Natural killer cell (primary cell): ENCODE data around the gene BDH1. TPM values are rescaled to one million over a fixed set of nuclear protein-coding genes. Genes with fewer than 3 reads are reported as not detected.

Experiments used
- ATAC-seq, 3 donors: fragments of 150-1000 bp in 2 of 3; fragments of 200-7000 bp in 1 of 3; cut with Tn5 transposase; 1 replicate in 1 of 3; 2 replicates in 2 of 3; pipeline ENCODE4 v1.10.0; 2021; ENCODE audit warnings: mild to moderate bottlenecking in 2 of 3, moderate library complexity in 2 of 3
- DNase-seq, 2 donors: peaks; one replicate each; pipeline versions ENCODE4 v3.0.0 to v3.0.0-alpha.2; 2013 to 2021; ENCODE audit warnings: mixed read lengths in 1 of 2
- H3K27ac ChIP-seq: one replicate; pipeline ENCODE4 v1.5.1; 2013; ENCODE audit warnings: mild to moderate bottlenecking, low read length
- H3K27me3 ChIP-seq: one replicate; pipeline ENCODE4 v1.6.1; 2013; ENCODE audit warnings: low read length; ENCODE audit not compliant: control insufficient read depth, insufficient read depth
- H3K36me3 ChIP-seq: one replicate; pipeline ENCODE4 v1.6.1; 2013; ENCODE audit warnings: low read length; ENCODE audit not compliant: control insufficient read depth, insufficient read depth
- H3K4me1 ChIP-seq: one replicate; pipeline ENCODE4 v1.6.1; 2013; ENCODE audit warnings: low read length; ENCODE audit not compliant: control insufficient read depth, insufficient read depth
- H3K4me3 ChIP-seq: one replicate; pipeline ENCODE4 v1.5.1; 2013; ENCODE audit warnings: low read length
- H3K9me3 ChIP-seq: one replicate; pipeline ENCODE4 v1.6.1; 2013; ENCODE audit warnings: low read length; ENCODE audit not compliant: control insufficient read depth, insufficient read depth
- H3K27ac Mint-ChIP-seq, 2 donors: one replicate each; pipeline ENCODE4 v1.8.0; 2022; ENCODE audit warnings: mild to moderate bottlenecking in 2 of 2, mixed read lengths in 2 of 2, moderate library complexity in 1 of 2
- H3K27me3 Mint-ChIP-seq, 2 donors: one replicate each; pipeline ENCODE4 v1.8.0; 2022; ENCODE audit warnings: low read depth in 2 of 2, mixed read lengths in 2 of 2
- H3K36me3 Mint-ChIP-seq: one replicate; pipeline ENCODE4 v1.8.0; 2022; ENCODE audit warnings: mixed read lengths
- H3K4me1 Mint-ChIP-seq, 2 donors: one replicate each; pipeline ENCODE4 v1.8.0; 2022; ENCODE audit warnings: mixed read lengths in 2 of 2
- H3K4me3 Mint-ChIP-seq: one replicate; pipeline ENCODE4 v1.8.0; 2022; ENCODE audit warnings: mild to moderate bottlenecking, moderate library complexity, mixed read lengths
- H3K9me3 Mint-ChIP-seq, 2 donors: one replicate each; pipeline ENCODE4 v1.8.0; 2022; ENCODE audit warnings: mixed read lengths in 2 of 2
- CTCF ChIP-seq: fragments of 200-600 bp; IDR thresholded peaks from one replicate; pipeline ENCODE4 v1.8.0; 2022; ENCODE audit warnings: antibody characterized with exemption
- WGBS: methylation state at CpG from one replicate; pipeline ENCODE4 v1.1.7; 2013; ENCODE audit warnings: missing lambda C conversion rate; ENCODE audit not compliant: insufficient coverage; 5-methylcytosine and 5-hydroxymethylcytosine counted together
- intact Hi-C: fragments of 100-400 bp; cut with micrococcal nuclease; formaldehyde crosslinking; loops from one replicate; pipeline ENCODE4 v1.14.2; 2022
- total RNA-seq, 4 donors: library from RNA; stranded (reverse); fragments of 120-200 nt in 1 of 4; gene quantifications; one replicate each; pipeline versions ENCODE4 v1.2.3 to v1.2.4, GENCODE V29; 2013 to 2022

The BDH1 gene
- total RNA-seq, 3 donors from 2014 or later (not counting 1 experiment from before 2014, with no cell fraction given) = 14.0 to 24.5 (median 17.4) TPM

- no peak for TF ChIP-seq CTCF
- WGBS = 89% methylated on average over 12 of the region's 12 CpGs
- Histone ChIP-seq H3K4me1 (no peaks in the 10 kb centered on the region), H3K36me3 (no peaks in the 10 kb centered on the region), H3K27me3 (no peaks in the 10 kb centered on the region), H3K4me3 (no peak overlapping the region), H3K27ac (no peak overlapping the region), H3K9me3 (no peaks in the 10 kb centered on the region)
- Mint-ChIP-seq H3K27ac (no peak overlapping the region), H3K36me3 (no peaks in the 10 kb centered on the region), H3K27me3 (peaks cover 11 to 13% of the 10 kb centered on the region in 2 donors), H3K9me3 (no peaks in the 10 kb centered on the region), H3K4me1 (no peaks in the 10 kb centered on the region), H3K4me3 (no peak overlapping the region)
- DNase-seq (no peak), ATAC-seq (no peak)
- intact Hi-C loops = no loop called here
Measured at GRCh38 chr3:197491923-197492664, 63.7 kb downstream of the BDH1 start.

- Histone ChIP-seq H3K4me1 (no peaks in the 10 kb centered on the region), H3K4me3 (no peak overlapping the region), H3K9me3 (no peaks in the 10 kb centered on the region), H3K27ac (no peak overlapping the region), H3K36me3 (no peaks in the 10 kb centered on the region), H3K27me3 (no peaks in the 10 kb centered on the region)
- H3K27ac Mint-ChIP-seq = no peak overlapping the region
- H3K4me1 Mint-ChIP-seq = no peaks in the 10 kb centered on the region
- no peak for ATAC-seq
- H3K36me3 Mint-ChIP-seq = no peaks in the 10 kb centered on the region
- WGBS = 91% methylated on average over 6 of the region's 7 CpGs
- H3K9me3 Mint-ChIP-seq = no peaks in the 10 kb centered on the region
- H3K27me3 Mint-ChIP-seq = peaks cover 11 to 13% of the 10 kb centered on the region in 2 donors
- intact Hi-C loops = no loop called here
- TF ChIP-seq CTCF = no peak
- H3K4me3 Mint-ChIP-seq = no peak overlapping the region
- DNase-seq = no peak
Measured at GRCh38 chr3:197491478-197491877, 64.3 kb downstream of the BDH1 start.

GRCh38 chr3:197490098-197491058 lies 65.4 kb downstream of the BDH1 start:
- H3K27me3 Mint-ChIP-seq = peaks cover 11 to 13% of the 10 kb centered on the region in 2 donors
- H3K36me3 Mint-ChIP-seq = no peaks in the 10 kb centered on the region
- 83% methylated on average over 13 of the region's 13 CpGs for WGBS
- no peak for ATAC-seq
- intact Hi-C loops = no loop called here
- no peak for DNase-seq
- no peaks in the 10 kb centered on the region for H3K27me3 ChIP-seq
- H3K4me3 Mint-ChIP-seq = no peak overlapping the region
- H3K4me1 ChIP-seq = no peaks in the 10 kb centered on the region
- TF ChIP-seq CTCF = no peak
- H3K4me1 Mint-ChIP-seq = no peaks in the 10 kb centered on the region
- no peaks in the 10 kb centered on the region for H3K9me3 Mint-ChIP-seq
- H3K27ac Mint-ChIP-seq = no peak overlapping the region
- H3K4me3 ChIP-seq = no peak overlapping the region
- H3K9me3 ChIP-seq = no peaks in the 10 kb centered on the region
- H3K27ac ChIP-seq = no peak overlapping the region
- no peaks in the 10 kb centered on the region for H3K36me3 ChIP-seq
